IMR-90 (cell line): ENCODE results near the gene DPF3. TPM values are rescaled to one million over a fixed set of nuclear protein-coding genes. Genes with fewer than 3 reads are reported as not detected.

Source experiments
- ATAC-seq: fragments of 200-7000 bp; cut with Tn5 transposase; 2 replicates; pipeline ENCODE4 v1.9.1; 2020; ENCODE audit warnings: low read depth, mild to moderate bottlenecking, moderate library complexity
- BruUV-seq: library from RNA; stranded (reverse); fragments of 400-500 nt; replicated peaks from 2 replicates; lab custom pipeline; 2021; lab: Mats Ljungman, UMichigan
- CTCF ChIA-PET: fragments of 300-600 bp; formaldehyde crosslinking; extraction: SDS; loops from one replicate; lab custom pipeline; 2021; ENCODE audit warnings: antibody characterized with exemption; lab: Yijun Ruan, JAX
- POLR2A ChIA-PET: fragments of 300-600 bp; sonication (Branson Sonifier 250); formaldehyde crosslinking; loops from one replicate; lab custom pipeline; 2022; ENCODE audit warnings: antibody characterized with exemption; ENCODE audit not compliant: unreplicated experiment; lab: Charles Lee
- DNase-seq: peaks from one replicate; pipeline ENCODE4 v3.0.0; 2013
- H2AFZ ChIP-seq: replicated peaks from 2 replicates; pipeline ENCODE3; 2013; ENCODE audit warnings: low read length, mild to moderate bottlenecking; ENCODE audit not compliant: poor library complexity
- H2AK5ac ChIP-seq: 2 replicates; pipeline ENCODE4 v1.6.1; 2013; ENCODE audit warnings: low read depth, low read length, inconsistent platforms
- H2AK9ac ChIP-seq: replicated peaks from 2 replicates; pipeline ENCODE3; 2013; ENCODE audit warnings: mild to moderate bottlenecking, low read depth, low read length, moderate library complexity; ENCODE audit not compliant: poor library complexity
- H2BK120ac ChIP-seq: 2 replicates; pipeline ENCODE4 v1.6.1; 2013; ENCODE audit warnings: low read depth, low read length, inconsistent platforms
- H2BK15ac ChIP-seq: 3 replicates; pipeline ENCODE4 v1.6.1; 2013; ENCODE audit warnings: low read depth, low read length, inconsistent platforms
- H2BK20ac ChIP-seq: 2 replicates; pipeline ENCODE4 v1.6.1; 2013; ENCODE audit warnings: low read depth, mild to moderate bottlenecking, inconsistent platforms, low read length, moderate library complexity
- H2BK5ac ChIP-seq: 2 replicates; pipeline ENCODE4 v1.6.1; 2013; ENCODE audit warnings: mild to moderate bottlenecking, low read depth, low read length, inconsistent platforms; ENCODE audit not compliant: poor library complexity, severe bottlenecking
- H3K14ac ChIP-seq: replicated peaks from 2 replicates; pipeline ENCODE4 v1.6.1; 2013; ENCODE audit warnings: low read depth, low read length, inconsistent platforms
- H3K18ac ChIP-seq: 2 replicates; pipeline ENCODE4 v1.6.1; 2013; ENCODE audit warnings: low read depth, low read length, control low read depth
- H3K23ac ChIP-seq: 2 replicates; pipeline ENCODE4 v1.6.1; 2013; ENCODE audit warnings: low read depth, low read length, inconsistent platforms
- H3K27ac ChIP-seq: 2 replicates; pipeline ENCODE4 v1.5.1; 2013; ENCODE audit warnings: mild to moderate bottlenecking, control low read depth, low read length; ENCODE audit not compliant: insufficient read depth
- H3K27me3 ChIP-seq: 2 replicates; pipeline ENCODE4 v1.6.1; 2013; ENCODE audit warnings: low read length; ENCODE audit not compliant: control insufficient read depth, insufficient read depth
- H3K36me3 ChIP-seq: 2 replicates; pipeline ENCODE4 v1.6.1; 2013; ENCODE audit warnings: low read length, mixed read lengths; ENCODE audit not compliant: control insufficient read depth, insufficient read depth
- H3K4ac ChIP-seq: 2 replicates; pipeline ENCODE4 v1.6.1; 2013; ENCODE audit warnings: low read depth, low read length, inconsistent platforms
- H3K4me1 ChIP-seq: 2 replicates; pipeline ENCODE4 v1.6.1; 2013; ENCODE audit warnings: low read length, mixed read lengths; ENCODE audit not compliant: control insufficient read depth, insufficient read depth
- H3K4me2 ChIP-seq: 2 replicates; pipeline ENCODE4 v1.6.1; 2013; ENCODE audit warnings: low read depth, mild to moderate bottlenecking, control low read depth, low read length, moderate library complexity
- H3K4me3 ChIP-seq: 2 replicates; pipeline ENCODE4 v1.5.1; 2013; ENCODE audit warnings: low read depth, mild to moderate bottlenecking, control low read depth, low read length, moderate library complexity; ENCODE audit not compliant: insufficient read depth
- H3K56ac ChIP-seq: 2 replicates; pipeline ENCODE4 v1.6.1; 2013; ENCODE audit warnings: low read length, inconsistent platforms; ENCODE audit not compliant: insufficient read depth; ENCODE audit errors: extremely low read depth
- H3K79me1 ChIP-seq, 2 experiments: 2 replicates each; pipeline ENCODE4 v1.6.1; 2013; ENCODE audit warnings: low read length in 2 of 2, inconsistent platforms in 1 of 2, low read depth in 1 of 2
- H3K9ac ChIP-seq: 2 replicates; pipeline ENCODE4 v1.6.1; 2013; ENCODE audit warnings: low read depth, low read length, control low read depth
- H3K9me1 ChIP-seq: 2 replicates; pipeline ENCODE4 v1.6.1; 2013; ENCODE audit warnings: low read length, inconsistent platforms; ENCODE audit not compliant: insufficient read depth
- H3K9me3 ChIP-seq: 2 replicates; pipeline ENCODE4 v1.6.1; 2013; ENCODE audit warnings: low read length; ENCODE audit not compliant: control insufficient read depth, insufficient read depth
- H4K20me1 ChIP-seq: 2 replicates; pipeline ENCODE4 v1.6.1; 2013; ENCODE audit warnings: low read length, inconsistent platforms; ENCODE audit not compliant: insufficient read depth
- H4K5ac ChIP-seq: 2 replicates; pipeline ENCODE4 v1.6.1; 2013; ENCODE audit warnings: mild to moderate bottlenecking, low read depth, low read length, control low read depth
- H4K8ac ChIP-seq, 2 experiments: 2 replicates each; pipeline ENCODE4 v1.6.1; 2013; ENCODE audit warnings: low read depth in 2 of 2, low read length in 2 of 2, control low read depth in 1 of 2, inconsistent platforms in 1 of 2
- H4K91ac ChIP-seq: 2 replicates; pipeline ENCODE4 v1.6.1; 2013; ENCODE audit warnings: low read depth, low read length, inconsistent platforms; ENCODE audit not compliant: insufficient read depth
- BHLHE40 ChIP-seq: fragments of 150-350 bp; IDR thresholded peaks from 2 replicates; pipeline ENCODE4 v1.6.1; 2016; ENCODE audit warnings: mild to moderate bottlenecking, low read depth, low read length
- CEBPB ChIP-seq: IDR thresholded peaks from 2 replicates; pipeline ENCODE4 v1.6.1; 2012; ENCODE audit warnings: low read depth, low read length, improper control_type of control experiment
- CHD1 ChIP-seq: IDR thresholded peaks from 2 replicates; pipeline ENCODE4 v1.6.1; 2012; ENCODE audit warnings: low read depth, low read length, improper control_type of control experiment
- FOS ChIP-seq: fragments of 150-350 bp; IDR thresholded peaks from 2 replicates; pipeline ENCODE4 v1.6.1; 2016; ENCODE audit warnings: low read depth, low read length
- MAFK ChIP-seq: IDR thresholded peaks from 2 replicates; pipeline ENCODE4 v1.6.1; 2012; ENCODE audit warnings: low read depth, low read length, improper control_type of control experiment
- MAZ ChIP-seq: IDR thresholded peaks from 2 replicates; pipeline ENCODE4 v1.6.1; 2012; ENCODE audit warnings: low read depth, mild to moderate bottlenecking, low read length, improper control_type of control experiment, moderate library complexity, borderline replicate concordance
- MXI1 ChIP-seq: IDR thresholded peaks from 2 replicates; pipeline ENCODE4 v1.6.1; 2012; ENCODE audit warnings: low read depth, mild to moderate bottlenecking, low read length, moderate library complexity, borderline replicate concordance
- NFE2L2 ChIP-seq: fragments of 150-350 bp; IDR thresholded peaks from 2 replicates; pipeline ENCODE4 v1.6.1; 2016; ENCODE audit warnings: low read depth, mild to moderate bottlenecking, low read length
- POLR2A ChIP-seq: IDR thresholded peaks from 2 replicates; pipeline ENCODE4 v1.6.1; 2012; ENCODE audit warnings: mild to moderate bottlenecking, low read depth, low read length
- RAD21 ChIP-seq: IDR thresholded peaks from 2 replicates; pipeline ENCODE4 v1.6.1; 2012; ENCODE audit warnings: low read length, improper control_type of control experiment
- RCOR1 ChIP-seq: IDR thresholded peaks from 2 replicates; pipeline ENCODE4 v1.6.1; 2012; ENCODE audit warnings: mild to moderate bottlenecking, low read length, improper control_type of control experiment; ENCODE audit not compliant: insufficient replicate concordance
- RFX5 ChIP-seq: IDR thresholded peaks from 2 replicates; pipeline ENCODE4 v1.8.0; 2012; ENCODE audit warnings: low read depth, mild to moderate bottlenecking, low read length, moderate library complexity
- SMC3 ChIP-seq: fragments of 150-350 bp; IDR thresholded peaks from 2 replicates; pipeline ENCODE4 v1.6.1; 2016; ENCODE audit warnings: low read depth, mild to moderate bottlenecking, antibody characterized with exemption, low read length, moderate library complexity
- WGBS, 2 experiments: methylation state at CpG; one replicate each; pipeline versions ENCODE4 v1.1.5 to v1.1.7; 2013; ENCODE audit warnings: missing lambda C conversion rate in 2 of 2; ENCODE audit not compliant: insufficient read length in 1 of 2; ENCODE audit errors: extremely low coverage in 2 of 2; 5-methylcytosine and 5-hydroxymethylcytosine counted together
- dilution Hi-C: fragments of 300-500 bp; cut with HindIII; formaldehyde crosslinking; loops from one replicate; pipeline ENCODE4 v1.14.3; 2018; ENCODE audit warnings: low sequenced_read_pairs; ENCODE audit not compliant: unreplicated experiment
- in situ Hi-C: fragments of 300-500 bp; cut with MboI; formaldehyde crosslinking; loops from 3 replicates; pipeline ENCODE4 v1.14.3; 2019; ENCODE audit warnings: low sequenced_read_pairs, inconsistent platforms, mixed read lengths
- intact Hi-C: fragments of 100-400 bp; cut with micrococcal nuclease; formaldehyde crosslinking; loops from 2 replicates; pipeline ENCODE4 v1.10.0; 2022
- polyA plus RNA-seq, 3 experiments: library from polyadenylated mRNA; depleted of rRNA; stranded (reverse); fragments of >200 nt; gene quantifications; 2 replicates each; pipeline ENCODE4 v1.2.3, GENCODE V29; 2012; ENCODE audit warnings: low replicate concordance in 1 of 3
- total RNA-seq: library from RNA; depleted of rRNA; stranded (reverse); fragments of >200 nt; gene quantifications from 2 replicates; pipeline ENCODE4 v1.2.3, GENCODE V29; 2012
- TF ChIP-seq, protein P1 (sequence below): fragments of 150-350 bp; IDR thresholded peaks from 2 replicates; pipeline ENCODE4 v1.6.1; 2016; ENCODE audit warnings: low read depth, mild to moderate bottlenecking, low read length, moderate library complexity, borderline replicate concordance
- TF ChIP-seq, protein P2 (sequence below): fragments of 150-350 bp; IDR thresholded peaks from 2 replicates; pipeline ENCODE4 v1.6.1; 2017; ENCODE audit warnings: mild to moderate bottlenecking, antibody characterized with exemption, low read length, low read depth
- TF ChIP-seq, protein P3 (sequence below): conservative IDR thresholded peaks from 2 replicates; pipeline ENCODE4 v1.5.1; 2012; ENCODE audit warnings: mild to moderate bottlenecking, low read depth, low read length, improper control_type of control experiment

The DPF3 gene
- total and polyA plus RNA-seq, 2 of the 4 experiments (the other 2 are of a cell fraction), result 30.5 to 32.8 TPM

DNA sequence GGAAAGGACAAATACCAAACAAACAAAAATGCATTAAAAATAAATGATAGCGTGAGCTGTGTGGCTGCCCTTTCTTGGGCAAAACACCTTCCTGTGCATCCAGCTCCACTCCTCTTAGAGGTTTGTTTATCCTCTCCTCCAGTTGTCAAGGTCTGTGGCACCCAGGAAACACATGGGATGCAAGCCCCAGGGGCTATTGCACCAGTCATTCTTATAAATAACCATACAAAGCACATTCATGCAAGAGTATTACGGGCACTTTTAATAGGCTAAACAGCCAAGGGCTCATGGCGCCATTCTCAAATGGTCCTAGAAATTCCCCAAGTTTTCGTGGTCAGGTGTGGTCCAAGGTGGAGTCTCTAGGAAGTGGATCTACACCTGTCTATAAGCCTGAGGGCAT lies 257.0 kb downstream of the DPF3 start:
- H4K20me1 ChIP-seq, result no peaks in the 10 kb centered on the region
- 0 out of 2 replicates have a peak overlapping the region, but pooled peaks have one; percentile 96 for H3K23ac ChIP-seq
- H2BK5ac ChIP-seq, result peak overlapping the region; percentile 100
- ChIA-PET CTCF (no interaction called here), POLR2A (no interaction called here)
- peak overlapping the region; percentile 95; the same call in 1 of the 2 replicates for H3K56ac ChIP-seq
- no peak overlapping the region for H2AK9ac ChIP-seq
- H4K8ac ChIP-seq, result peak overlapping the region; percentile 72 to 98
- H3K9me3 ChIP-seq, result peaks cover 6% of the 10 kb centered on the region
- H2BK15ac ChIP-seq, result peak overlapping the region; percentile 16
- TF ChIP-seq MAZ (no peak), RCOR1 (no peak), SMC3 (no peak), FOS (no peak), BHLHE40 (no peak), MAFK (no peak), CEBPB (no peak), NFE2L2 (no peak), CHD1 (no peak), MXI1 (no peak), RAD21 (no peak), POLR2A (no peak), RFX5 (no peak)
- TF ChIP-seq, protein P1, sequence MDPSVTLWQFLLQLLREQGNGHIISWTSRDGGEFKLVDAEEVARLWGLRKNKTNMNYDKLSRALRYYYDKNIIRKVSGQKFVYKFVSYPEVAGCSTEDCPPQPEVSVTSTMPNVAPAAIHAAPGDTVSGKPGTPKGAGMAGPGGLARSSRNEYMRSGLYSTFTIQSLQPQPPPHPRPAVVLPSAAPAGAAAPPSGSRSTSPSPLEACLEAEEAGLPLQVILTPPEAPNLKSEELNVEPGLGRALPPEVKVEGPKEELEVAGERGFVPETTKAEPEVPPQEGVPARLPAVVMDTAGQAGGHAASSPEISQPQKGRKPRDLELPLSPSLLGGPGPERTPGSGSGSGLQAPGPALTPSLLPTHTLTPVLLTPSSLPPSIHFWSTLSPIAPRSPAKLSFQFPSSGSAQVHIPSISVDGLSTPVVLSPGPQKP, result no peak
- TF ChIP-seq, protein P2, sequence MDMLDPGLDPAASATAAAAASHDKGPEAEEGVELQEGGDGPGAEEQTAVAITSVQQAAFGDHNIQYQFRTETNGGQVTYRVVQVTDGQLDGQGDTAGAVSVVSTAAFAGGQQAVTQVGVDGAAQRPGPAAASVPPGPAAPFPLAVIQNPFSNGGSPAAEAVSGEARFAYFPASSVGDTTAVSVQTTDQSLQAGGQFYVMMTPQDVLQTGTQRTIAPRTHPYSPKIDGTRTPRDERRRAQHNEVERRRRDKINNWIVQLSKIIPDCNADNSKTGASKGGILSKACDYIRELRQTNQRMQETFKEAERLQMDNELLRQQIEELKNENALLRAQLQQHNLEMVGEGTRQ, result no peak
- TF ChIP-seq, protein P3, sequence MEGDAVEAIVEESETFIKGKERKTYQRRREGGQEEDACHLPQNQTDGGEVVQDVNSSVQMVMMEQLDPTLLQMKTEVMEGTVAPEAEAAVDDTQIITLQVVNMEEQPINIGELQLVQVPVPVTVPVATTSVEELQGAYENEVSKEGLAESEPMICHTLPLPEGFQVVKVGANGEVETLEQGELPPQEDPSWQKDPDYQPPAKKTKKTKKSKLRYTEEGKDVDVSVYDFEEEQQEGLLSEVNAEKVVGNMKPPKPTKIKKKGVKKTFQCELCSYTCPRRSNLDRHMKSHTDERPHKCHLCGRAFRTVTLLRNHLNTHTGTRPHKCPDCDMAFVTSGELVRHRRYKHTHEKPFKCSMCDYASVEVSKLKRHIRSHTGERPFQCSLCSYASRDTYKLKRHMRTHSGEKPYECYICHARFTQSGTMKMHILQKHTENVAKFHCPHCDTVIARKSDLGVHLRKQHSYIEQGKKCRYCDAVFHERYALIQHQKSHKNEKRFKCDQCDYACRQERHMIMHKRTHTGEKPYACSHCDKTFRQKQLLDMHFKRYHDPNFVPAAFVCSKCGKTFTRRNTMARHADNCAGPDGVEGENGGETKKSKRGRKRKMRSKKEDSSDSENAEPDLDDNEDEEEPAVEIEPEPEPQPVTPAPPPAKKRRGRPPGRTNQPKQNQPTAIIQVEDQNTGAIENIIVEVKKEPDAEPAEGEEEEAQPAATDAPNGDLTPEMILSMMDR, result no peak
- peak overlapping the region; percentile 99 for H2AK5ac ChIP-seq
- no peaks in the 10 kb centered on the region for H3K36me3 ChIP-seq
- dilution Hi-C loops (no loop called here), in situ Hi-C loops (no loop called here), intact Hi-C loops (loop anchor here (5.0 kb wide), 1 partner anchor 115 kb away; no protein-coding TSS in a partner anchor)
- H4K5ac ChIP-seq, result peak overlapping the region; percentile 99; the same call in 1 of the 2 replicates
- peaks cover 0 to 19% of the 10 kb centered on the region in 2 experiments; a peak in 2 of 4 replicates for H3K79me1 ChIP-seq
- no peak overlapping the region for H2AFZ ChIP-seq
- peak overlapping the region; percentile 99 for H4K91ac ChIP-seq
- no peak overlapping the region for H3K4me2 ChIP-seq
- peak overlapping the region; percentile 94 for H3K14ac ChIP-seq
- no TSS peak for BruUV-seq
- ATAC-seq (no peak), DNase-seq (no peak)
- H3K9me1 ChIP-seq, result peaks cover 7% of the 10 kb centered on the region
- H3K9ac ChIP-seq, result no peak overlapping the region
- peak overlapping the region; percentile 97 for H3K18ac ChIP-seq
- WGBS, 2 experiments, result no CpG with 5 or more reads among the region's 4 CpGs
- peaks cover 25% of the 10 kb centered on the region for H3K4me1 ChIP-seq
- H2BK20ac ChIP-seq, result peak overlapping the region; percentile 100
- peak overlapping the region; percentile 100 for H2BK120ac ChIP-seq
- peak overlapping the region; percentile 100 for H3K4ac ChIP-seq
- no peaks in the 10 kb centered on the region for H3K27me3 ChIP-seq
- peak overlapping the region; percentile 99 for H3K27ac ChIP-seq
- H3K4me3 ChIP-seq, result no peak overlapping the region
